Suppressor macrophage treated with lipopolysaccharide for 1 hour (primary cell): ENCODE data around the gene MYOM1.

Experiments used
- DNase-seq, 3 donors: peaks; one replicate each; pipeline ENCODE4 v3.0.0-alpha.2; 2020 to 2022

The MYOM1 gene

DNA sequence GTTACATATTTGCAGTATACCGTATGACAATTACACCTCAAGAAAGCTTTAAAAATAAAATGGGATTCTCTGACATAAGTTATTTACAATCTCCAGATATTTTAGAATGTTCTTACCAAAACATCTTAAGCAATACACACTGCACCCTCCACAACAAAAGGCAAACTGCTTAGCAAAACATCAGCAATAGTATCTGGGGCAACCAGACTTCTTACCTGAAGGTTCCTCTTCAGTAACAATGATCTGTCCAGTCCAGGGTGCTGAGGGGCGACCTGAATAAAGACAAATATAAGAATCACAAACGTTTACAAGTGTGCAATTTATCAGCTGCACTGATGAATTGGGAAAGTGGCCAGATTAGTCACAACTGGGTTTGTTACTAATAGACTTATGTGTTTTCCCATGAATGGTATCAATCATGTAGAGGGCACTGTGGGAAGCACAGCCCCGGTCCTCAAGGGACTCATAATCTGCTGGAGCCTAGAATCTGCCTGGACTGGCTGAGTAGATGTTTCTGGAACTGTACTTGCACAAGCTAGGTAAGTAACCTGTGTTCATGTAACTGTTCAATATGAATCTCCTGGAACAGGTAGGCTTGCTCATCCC lies 70.7 kb downstream of the MYOM1 start:
- DNase-seq = peak; percentile 28 to 45 (median 43)

DNA sequence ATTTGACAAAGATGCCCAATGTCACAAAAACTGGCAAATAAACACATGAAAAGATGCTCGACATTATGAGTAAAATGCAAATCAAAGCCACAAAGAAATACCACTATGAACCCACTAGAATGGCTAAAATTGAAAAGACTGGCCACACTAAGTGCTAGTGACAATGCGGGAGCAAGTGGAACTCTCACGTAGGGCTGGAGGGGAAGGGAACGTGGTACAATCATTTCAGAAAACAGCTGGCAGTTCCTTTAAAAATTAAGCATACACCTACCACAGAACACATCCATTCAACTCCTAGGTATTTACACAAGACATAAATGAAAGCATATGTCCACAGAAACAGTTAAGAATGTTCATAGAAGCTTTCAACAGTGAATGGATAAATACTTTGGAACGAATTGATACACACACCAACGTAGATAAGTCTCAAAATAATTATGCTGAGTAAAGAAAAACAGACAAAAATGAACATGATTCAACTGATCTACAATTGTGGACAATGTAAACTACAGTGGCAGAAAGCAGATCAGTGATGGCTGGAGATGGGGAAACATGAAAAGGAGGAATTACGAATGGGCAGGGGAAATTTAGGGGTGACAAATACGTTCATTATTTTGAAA lies 71.7 kb downstream of the MYOM1 start:
- DNase-seq = no peak

DNA sequence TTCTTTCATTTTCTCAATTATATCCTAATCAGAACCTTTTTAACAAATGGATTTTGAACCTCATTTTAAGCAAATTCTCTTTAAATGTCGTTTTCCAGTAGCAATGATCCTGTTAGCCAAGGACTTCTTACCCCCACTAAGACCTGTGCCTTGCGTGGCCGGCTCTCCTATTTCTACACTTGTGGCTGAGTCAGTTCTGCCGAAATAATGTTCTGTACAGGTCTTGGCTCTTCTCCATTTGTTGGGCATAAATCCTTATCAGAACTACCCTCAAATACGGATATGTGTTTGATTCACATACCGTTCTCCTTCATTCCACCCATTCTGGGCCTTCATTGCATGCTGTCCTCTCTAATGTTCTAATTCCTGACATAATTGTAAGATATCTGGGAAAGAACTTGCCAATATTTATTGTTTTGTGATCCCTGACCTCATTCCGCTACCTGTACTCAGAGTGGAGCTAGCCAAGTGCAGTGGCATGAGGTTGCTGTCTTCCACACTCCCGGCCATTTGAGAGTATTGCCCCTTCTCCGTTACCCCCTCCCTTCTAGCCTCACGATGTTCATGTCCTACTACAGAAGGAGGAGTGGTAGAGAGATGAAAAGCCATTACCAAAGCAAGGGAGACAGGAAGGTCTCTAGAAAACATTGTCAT lies 78.7 kb downstream of the MYOM1 start:
- no peak for DNase-seq

DNA sequence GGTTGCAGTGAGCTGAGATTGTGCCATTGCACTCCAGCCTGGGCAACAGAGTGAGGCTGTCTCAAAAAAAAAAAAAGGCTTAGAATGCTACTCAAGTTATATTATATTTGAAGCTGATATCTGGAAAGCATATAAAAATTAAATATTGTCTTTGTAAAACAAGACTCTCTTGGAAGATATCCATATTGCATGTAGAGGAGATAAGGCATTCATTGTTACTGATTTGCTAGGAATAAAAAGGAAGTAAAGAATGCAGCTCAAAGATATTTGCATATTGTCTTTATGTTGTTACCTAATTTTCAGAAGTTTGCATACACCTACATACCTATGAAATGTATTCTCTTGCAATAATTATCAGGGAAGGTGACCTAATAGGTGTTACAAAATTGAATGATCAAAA lies 79.4 kb downstream of the MYOM1 start:
- DNase-seq = no peak

DNA sequence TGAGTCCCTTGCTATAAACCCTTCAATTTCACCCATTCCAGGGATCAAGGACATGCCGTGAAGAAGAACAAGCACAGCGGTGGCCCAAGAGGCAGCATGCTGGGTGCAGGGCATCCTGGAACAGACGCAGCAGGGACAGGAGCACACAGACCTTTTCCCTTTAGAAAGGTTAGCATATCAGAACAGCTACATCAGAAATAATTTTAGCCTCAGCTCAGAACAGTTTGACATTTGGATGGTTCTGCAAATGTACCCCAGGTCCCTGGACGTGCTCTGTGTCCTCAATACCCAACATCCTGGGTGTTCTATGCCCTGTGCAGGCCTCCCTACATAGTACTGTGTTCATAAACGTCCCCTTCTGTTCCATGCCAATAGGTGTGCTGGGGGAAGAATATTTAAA lies 80.4 kb downstream of the MYOM1 start:
- no peak for DNase-seq

DNA sequence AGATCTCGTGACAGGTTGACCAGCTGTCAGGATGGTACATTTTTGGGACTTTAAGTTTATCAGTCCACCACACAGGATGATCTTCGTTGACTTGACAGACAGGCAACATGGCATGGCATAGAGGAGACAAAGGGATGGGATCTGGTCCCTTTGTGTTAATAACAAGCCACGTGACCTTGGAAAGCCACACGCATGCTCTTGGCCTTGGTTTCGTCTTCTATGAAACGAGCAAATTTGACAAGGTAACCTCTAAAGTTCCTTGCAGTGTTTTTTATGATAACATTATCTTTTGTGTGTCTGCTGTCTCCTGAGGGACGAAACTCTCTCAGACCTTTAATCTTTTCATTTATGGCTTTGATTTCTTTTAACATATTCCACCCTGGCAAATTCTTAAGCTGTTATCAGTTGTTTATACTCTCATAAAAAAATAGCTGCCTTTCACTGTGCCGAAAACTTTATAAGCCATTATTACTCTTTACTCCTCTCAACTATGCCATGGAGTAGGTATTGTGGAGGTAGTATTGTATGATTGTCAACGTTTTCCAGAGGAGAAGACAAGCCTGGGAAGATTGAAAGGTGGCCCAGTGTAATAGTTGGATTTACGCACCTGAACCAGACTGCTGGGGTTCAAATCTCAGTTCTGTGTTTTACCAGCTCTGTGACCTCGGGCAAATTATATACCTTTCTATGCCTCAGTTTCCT lies 81.3 kb downstream of the MYOM1 start:
- no peak for DNase-seq

DNA sequence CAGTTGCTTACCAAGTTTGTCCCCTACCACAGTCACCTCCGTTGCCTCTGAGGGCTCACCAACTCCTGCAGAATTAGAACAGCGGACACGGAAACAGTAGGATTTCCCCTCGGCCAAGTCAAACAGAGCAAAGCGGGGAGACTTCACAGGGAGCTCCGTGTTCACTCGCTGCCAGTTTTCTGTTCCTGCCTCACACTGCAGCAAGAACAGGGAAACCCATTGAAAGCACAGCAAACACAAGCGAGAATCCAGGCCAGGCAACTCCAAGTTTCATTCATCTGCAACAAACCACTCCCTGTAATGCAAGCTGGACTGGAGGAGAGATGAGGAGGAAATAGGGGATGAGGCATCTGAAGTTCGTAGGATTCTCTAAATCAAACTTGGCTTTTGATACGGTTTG lies 84.2 kb downstream of the MYOM1 start:
- DNase-seq = no peak

DNA sequence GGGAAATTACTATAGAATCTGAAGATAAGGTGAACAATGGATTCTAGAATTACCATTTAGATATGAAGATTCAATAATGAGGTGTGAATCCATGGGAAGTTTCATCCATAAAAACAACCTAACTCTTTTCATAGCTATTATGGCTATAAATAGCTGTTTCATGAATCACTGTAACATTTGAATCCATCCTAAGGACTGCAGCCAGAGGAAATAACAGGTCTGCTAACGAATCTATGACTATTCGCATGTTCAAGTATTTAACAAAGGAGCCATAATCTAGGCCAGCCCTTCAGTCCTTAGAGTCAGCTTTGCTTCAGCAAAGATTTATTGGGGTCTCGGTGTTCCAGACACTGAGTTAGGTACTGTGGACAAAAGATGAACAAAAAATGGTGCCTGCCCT lies 87.1 kb downstream of the MYOM1 start:
- no peak for DNase-seq

DNA sequence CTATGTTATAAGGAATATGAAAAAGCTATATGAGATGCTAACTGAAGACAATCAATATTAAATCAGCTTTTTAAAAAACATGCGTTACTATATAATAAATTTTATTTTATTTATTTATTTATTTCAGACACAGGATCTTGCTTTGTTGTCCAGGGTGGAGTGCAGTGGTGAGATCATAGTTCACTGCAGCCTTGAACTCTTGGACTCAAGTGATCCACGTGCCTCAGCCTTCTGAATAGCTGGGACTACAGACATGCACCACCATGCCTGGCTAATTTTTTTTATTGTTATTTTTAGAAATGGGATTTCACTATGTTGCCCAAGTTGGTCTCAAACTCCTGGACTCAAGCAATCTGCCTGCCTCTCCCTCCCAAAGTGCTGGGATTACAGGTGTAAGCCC lies 89.4 kb downstream of the MYOM1 start:
- no peak for DNase-seq

DNA sequence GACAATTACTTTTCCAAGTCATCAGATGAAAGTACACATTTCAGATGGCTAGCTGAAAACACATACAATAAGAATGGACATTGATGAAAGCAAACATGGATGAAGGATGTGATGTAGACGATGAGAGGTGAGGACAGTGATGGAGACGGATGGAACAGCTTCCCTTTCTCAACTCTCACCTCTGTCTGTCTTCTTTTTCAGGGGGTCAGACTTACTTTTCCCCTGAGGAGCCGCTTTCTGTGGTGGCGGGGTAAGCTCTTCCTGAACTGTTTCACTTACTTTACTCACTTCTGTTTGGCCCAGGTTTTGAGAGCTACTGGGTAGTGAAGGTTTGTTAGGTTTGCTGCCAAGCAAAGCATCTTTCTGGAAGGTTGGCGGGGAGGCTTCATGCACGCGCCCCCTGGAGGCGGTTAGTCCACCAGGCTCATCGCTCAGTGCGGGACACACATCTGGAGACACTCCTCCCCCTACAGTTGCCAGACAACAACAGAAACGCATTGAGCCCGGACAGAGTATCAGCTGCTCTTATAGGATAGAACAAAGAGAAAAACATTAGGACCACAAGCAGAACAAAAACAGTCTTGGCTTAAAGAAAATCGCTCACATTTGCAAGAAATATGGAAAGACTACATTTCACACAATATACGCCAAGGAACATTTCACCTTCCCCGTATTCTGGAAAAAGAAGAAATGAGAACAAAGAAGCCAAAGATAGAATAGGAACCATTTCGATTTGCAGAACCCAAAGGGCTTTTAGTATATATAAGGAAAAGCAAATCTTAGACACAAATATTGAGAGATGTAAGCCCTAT lies 90.5 kb downstream of the MYOM1 start:
- DNase-seq = peak; percentile 82 to 91 (median 87)

DNA sequence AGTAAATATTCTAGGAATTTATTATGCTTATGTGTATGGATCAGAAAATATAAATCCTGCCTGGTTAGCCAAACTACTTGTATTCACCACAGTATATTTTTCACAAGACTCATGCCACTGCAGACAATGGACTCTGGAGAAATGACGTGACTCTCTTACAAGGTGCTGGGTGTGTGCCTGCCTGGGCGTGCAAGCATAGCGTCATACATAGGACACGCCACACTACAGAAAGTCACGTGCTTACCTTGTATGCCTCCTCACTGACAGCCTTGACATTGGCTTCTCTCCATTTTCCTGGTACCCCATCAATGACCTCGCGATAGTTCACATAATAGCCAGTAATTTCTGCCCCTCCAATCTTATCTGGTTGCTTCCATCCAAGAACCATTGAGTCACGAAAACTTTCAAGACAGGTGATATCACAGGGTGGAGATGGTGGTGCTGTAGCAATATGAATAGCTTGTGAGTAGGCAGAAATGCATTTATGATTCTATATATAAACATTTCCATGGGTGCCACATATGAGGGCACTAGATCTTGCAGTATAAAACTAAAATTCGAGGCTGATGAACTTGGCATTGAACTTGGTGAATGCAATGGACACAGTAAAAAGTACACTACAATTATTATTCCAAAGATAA lies 93.2 kb downstream of the MYOM1 start:
- DNase-seq = no peak

DNA sequence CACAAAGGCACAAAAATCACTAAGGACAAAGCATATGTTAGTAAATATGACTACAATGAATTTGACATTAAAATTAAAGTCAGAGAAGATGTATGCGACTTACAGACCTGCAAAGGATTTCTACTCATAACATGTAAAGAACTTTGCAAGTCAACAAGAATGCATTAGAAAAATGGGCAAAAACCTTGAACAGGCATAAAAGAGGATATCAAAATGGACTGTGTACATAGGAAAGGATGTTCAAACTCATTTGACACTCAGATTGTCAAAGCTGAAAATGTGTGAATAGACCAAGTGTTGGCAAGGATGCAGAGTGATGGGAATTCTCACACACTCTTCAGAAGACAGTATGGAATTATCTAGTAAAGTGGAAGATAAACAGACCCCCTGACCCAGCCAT lies 94.9 kb downstream of the MYOM1 start:
- DNase-seq = no peak

DNA sequence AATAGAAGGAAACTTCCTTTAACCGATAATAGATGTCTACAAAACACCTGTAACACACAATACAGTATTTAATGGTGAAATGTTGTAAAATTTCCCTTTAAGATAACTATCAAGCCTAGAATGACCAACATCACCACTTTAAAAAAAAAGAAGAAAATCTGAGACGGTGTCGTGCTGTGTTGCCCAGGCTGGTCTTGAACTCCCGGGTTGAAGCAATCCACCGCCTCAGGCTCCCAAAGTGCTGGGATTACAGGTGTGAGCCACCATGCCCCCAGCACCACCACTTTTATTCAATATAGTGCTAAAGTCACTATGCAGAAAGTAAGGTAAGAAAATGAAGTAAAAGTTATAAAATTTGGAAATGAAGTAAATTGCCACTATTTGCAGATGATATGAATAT lies 96.9 kb downstream of the MYOM1 start:
- no peak for DNase-seq

DNA sequence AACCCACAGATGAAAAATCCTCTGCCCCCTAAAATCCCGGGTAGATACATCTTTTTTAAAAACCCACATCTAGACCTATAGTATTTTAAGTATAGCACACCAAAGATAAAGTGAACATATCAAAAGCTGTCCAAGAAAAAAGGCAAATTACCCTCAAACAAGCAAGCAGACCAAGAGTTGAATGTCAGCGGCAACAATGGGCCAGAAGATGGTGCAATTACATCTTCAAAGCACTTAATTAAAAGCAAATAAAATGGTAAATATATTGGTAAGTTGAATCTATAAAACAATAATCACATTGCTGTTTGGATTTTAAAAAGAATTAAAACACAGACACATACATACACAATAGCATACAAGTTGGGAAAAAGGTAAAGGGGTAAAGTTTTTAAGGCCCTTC lies 98.5 kb downstream of the MYOM1 start:
- no peak for DNase-seq

DNA sequence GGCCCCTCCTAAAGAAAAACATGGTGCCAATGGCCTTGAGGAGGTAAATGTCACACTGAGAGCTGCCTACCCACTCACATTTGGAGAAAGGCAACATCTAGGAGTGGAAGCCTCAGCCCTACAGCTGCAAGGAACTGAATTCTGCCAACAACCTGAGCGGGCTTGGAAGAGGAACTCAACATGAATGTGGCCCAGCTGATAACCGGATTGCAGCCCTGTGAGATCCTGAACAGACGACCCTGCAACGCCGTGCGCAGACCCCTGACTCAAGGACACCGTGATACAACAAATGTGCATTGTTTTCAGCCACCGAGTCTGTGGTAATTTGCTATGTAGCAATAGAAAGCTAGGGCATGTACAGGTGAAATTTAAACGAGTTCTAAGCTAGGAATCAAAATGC lies 99.4 kb downstream of the MYOM1 start:
- DNase-seq = peak in 1 of 3 donors; percentile 8

DNA sequence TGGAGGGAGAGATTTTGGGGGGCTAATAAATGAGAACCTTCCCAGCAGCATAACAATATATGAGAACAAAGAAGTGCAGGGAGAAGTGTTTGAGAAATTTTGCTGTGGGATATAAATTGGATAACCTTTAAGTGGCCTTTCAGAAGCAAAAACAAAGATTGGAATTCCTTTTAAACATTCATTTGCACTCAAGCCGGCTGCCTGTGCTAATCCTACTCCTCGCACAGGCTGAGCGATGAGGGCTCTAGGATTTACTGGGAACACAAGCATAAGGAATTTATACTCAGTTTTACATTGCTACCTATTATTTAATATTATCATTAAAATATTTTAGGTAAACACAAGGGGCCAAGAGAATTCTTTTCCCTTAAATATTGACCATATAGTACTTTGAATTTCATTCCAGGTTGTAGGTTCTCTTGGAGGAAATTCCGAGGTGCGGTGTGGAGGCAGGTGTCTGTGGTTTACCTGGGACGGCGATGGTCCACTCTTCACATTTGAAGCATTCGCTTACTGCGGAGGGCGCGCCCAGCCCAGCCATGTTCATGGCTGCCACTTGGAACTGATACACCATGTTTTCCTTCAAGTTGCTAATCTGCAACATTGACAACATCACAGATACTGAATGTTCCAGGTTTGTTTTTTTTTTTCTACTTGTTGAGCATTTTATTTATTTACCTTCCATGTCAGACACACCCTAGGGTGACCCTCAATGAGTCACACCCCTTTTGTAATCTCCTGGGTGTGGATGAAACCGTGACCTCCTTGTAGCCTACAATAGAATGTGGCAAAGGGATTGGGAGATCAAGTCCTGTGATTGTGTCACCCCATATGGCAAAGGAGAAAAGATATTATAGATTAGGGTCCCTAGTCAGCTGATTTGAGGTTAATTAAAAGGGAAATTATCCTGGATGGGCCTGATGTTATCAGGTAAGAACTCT lies 100.1 kb downstream of the MYOM1 start:
- DNase-seq = peak in 1 of 3 donors; percentile 9

DNA sequence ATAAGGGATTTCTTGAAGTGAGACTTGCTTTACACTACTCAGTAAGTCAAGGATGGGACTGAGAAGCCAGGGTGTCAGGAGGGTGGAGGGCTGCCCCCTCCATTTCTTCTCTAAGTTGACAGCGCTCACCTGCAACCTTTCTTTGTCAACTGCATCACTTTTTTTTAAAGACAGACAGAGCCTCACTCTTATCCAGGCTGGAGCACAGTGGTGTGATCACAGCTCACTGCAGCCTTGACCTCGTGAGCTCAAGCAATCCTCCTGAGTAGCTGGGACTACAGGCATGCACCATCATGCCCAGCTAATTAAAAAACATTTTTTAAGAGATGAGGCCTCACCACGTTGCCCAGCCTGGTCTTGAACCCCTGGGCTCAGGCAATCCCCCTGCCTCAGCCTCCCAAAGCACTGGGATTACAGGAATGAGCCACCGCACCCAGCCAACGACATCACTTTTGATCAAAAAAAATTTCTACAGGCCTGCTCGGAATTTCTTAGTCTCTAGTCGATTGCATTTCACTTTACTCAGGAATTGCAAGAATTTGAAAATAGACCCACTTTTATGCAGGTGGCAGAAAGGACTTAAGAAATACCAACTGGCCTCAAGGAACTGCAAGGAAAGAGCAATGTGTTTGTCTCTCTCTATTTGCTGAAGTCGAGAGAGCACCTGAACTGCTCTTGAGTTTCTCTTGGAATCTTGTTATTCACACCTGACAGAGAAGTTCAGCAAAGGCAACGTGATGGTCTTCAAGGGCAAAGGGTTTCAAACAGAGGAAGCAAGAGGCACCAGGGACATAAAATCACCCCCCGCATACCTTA lies 101.4 kb downstream of the MYOM1 start:
- no peak for DNase-seq

DNA sequence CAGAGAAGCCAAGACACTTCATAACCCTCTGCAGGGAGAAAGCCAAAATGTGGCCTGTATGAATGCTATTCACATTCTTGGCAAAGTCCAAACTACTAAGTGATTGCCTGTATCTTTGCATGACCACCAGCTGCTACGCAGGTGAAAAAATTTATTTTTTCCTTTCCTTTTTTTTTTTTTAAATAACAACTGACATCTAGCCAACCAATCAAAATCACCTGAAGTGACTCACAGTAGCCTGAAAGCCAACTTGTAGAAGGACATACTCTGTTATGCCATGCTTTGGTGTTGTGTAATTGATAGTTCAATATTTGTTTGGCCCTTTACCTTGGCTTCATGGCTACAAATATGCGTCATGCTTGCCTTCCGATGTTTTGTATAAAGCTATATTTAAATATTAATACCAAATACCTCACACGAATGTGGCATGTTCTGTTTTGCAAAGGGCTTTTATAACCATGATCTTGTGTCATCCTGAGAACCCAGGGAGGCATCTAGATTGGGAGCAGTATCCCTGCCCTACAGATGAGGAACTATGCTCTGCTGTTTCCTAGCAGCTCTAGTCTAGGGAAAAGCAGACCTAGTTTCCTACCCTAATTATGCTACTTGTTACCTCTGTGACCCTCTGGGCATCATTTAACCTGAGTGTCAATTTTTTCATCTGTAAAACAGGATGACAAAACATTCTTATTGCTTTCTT lies 102.1 kb downstream of the MYOM1 start:
- no peak for DNase-seq

DNA sequence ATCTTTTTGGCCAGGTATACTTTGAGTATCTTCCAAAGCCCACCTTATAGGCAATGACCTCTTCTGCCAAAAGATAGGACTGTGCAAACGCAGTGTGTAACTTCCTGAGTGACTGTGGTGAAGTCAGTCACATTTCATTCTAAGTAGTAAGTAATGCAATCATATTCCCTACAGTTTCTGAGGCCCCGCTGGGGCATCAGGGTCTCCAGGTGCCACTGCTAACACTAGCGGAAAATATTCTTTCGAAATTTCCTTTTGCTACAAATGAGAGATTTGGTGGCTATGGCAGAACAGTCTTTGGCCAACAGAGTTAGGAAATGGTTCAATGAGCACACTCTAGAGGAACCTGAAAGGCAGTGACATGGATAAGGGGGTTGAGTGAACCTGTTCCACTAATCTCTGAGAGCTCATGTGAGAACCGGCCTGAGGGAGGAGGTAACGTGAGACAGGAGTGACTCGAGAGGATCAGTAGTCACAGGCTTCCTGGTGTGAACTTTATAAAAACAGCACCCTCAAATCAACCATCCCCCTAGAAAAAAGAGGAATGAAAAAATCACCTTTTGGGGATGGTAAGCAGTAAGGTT lies 104.2 kb downstream of the MYOM1 start:
- DNase-seq = no peak
